ENCODE measurements around the gene MRPS27.

Gene MRPS27

DNA sequence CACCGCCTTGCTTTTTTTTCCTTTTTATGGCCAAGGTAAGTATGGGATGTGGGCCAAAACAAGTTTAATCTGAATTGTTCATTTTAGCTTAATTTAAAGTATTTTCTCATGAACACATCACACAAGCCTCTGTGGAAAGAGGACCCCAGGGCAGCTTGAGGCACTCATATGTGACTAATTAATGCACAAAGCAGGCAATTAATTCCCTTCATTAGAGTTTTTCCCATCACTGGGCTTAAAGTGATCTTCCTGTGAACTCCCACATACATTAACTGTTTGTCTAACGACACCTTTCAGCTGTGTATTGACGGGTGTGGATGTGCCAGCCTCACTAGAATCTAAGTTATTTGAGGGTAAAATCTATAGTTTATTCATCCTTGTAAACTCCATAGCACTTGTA, 103.3 kb downstream of the MRPS27 start:
- Histone ChIP-seq H2AFZ (no peak overlapping the region), H3K4me1 (no peaks in the 10 kb centered on the region), H3K36me3 (ENCODE audit: control insufficient read depth, insufficient read depth, low read length) (no peaks in the 10 kb centered on the region), H3K4me3 (ENCODE audit: low read depth, low read length) (no peak overlapping the region), H3K9me3 (ENCODE audit: control insufficient read depth, low read length) (no peaks in the 10 kb centered on the region), H3K27ac (no peak overlapping the region), H3K4me2 (ENCODE audit: low read length) (no peak overlapping the region), H3K9ac (no peak overlapping the region), H3K79me2 (no peaks in the 10 kb centered on the region), H3K27me3 (ENCODE audit: control insufficient read depth, insufficient read depth, low read length) (no peaks in the 10 kb centered on the region)
- TF ChIP-seq, protein P1, sequence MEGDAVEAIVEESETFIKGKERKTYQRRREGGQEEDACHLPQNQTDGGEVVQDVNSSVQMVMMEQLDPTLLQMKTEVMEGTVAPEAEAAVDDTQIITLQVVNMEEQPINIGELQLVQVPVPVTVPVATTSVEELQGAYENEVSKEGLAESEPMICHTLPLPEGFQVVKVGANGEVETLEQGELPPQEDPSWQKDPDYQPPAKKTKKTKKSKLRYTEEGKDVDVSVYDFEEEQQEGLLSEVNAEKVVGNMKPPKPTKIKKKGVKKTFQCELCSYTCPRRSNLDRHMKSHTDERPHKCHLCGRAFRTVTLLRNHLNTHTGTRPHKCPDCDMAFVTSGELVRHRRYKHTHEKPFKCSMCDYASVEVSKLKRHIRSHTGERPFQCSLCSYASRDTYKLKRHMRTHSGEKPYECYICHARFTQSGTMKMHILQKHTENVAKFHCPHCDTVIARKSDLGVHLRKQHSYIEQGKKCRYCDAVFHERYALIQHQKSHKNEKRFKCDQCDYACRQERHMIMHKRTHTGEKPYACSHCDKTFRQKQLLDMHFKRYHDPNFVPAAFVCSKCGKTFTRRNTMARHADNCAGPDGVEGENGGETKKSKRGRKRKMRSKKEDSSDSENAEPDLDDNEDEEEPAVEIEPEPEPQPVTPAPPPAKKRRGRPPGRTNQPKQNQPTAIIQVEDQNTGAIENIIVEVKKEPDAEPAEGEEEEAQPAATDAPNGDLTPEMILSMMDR (IDR thresholded peaks at IDR 0.05) = no peak

DNA sequence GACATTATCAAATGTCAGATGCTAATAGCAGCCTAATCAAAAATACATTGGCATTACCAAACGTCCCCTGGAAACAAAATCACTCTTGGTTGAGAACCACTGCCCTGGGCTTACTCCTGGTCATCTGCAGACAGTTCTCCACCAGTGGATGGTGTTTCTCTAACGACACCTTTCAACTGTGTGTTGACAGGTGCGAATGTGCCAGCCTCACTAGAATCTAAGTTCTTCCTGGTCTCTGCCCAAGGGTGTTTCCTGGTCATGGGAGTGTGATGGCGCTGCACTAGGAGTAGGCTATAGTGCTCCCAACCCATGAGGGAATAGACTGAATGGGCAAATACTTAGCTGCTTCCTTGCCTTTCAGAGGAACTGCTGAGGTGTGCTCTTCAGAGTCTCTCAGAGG, 105.9 kb downstream of the MRPS27 start:
- H3K79me2 ChIP-seq = no peaks in the 10 kb centered on the region
- no peak overlapping the region for H2AFZ ChIP-seq
- no peak overlapping the region for H3K9ac ChIP-seq
- H3K36me3 ChIP-seq (ENCODE audit: control insufficient read depth, insufficient read depth, low read length) = no peaks in the 10 kb centered on the region
- H3K4me3 ChIP-seq (ENCODE audit: low read depth, low read length) = no peak overlapping the region
- TF ChIP-seq, protein P1 (IDR thresholded peaks at IDR 0.05) = no peak
- H3K9me3 ChIP-seq (ENCODE audit: control insufficient read depth, low read length) = no peaks in the 10 kb centered on the region
- H3K4me2 ChIP-seq (ENCODE audit: low read length) = no peak overlapping the region
- no peaks in the 10 kb centered on the region for H3K4me1 ChIP-seq
- no peaks in the 10 kb centered on the region for H3K27me3 ChIP-seq (ENCODE audit: control insufficient read depth, insufficient read depth, low read length)
- no peak overlapping the region for H3K27ac ChIP-seq

DNA sequence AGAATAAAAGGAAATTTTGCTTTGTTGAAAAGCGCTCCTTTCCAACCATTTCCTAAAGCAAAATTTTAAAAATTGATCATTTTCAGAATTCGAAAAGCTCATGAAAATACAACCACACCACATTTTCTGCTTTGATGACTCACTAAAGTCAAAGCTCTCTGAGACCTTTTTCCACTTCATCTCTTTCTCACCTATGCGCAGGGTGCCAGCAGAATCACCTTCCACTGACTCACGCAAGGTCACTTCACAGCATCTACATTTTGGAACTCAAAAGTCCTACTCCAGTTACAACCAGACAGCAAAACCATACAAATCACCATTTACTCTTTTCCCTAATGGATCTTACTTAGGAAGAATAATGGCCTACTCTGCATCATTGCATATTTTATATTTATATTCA, 106.6 kb downstream of the MRPS27 start:
- no peak overlapping the region for H3K9ac ChIP-seq
- no peaks in the 10 kb centered on the region for H3K36me3 ChIP-seq (ENCODE audit: control insufficient read depth, insufficient read depth, low read length)
- no peaks in the 10 kb centered on the region for H3K9me3 ChIP-seq (ENCODE audit: control insufficient read depth, low read length)
- no peak overlapping the region for H3K4me2 ChIP-seq (ENCODE audit: low read length)
- H3K27me3 ChIP-seq (ENCODE audit: control insufficient read depth, insufficient read depth, low read length) = no peaks in the 10 kb centered on the region
- no peak overlapping the region for H3K4me3 ChIP-seq (ENCODE audit: low read depth, low read length)
- no peaks in the 10 kb centered on the region for H3K79me2 ChIP-seq
- H3K4me1 ChIP-seq = no peaks in the 10 kb centered on the region
- H2AFZ ChIP-seq = no peak overlapping the region
- H3K27ac ChIP-seq = no peak overlapping the region
- TF ChIP-seq, protein P1 (IDR thresholded peaks at IDR 0.05) = no peak

DNA sequence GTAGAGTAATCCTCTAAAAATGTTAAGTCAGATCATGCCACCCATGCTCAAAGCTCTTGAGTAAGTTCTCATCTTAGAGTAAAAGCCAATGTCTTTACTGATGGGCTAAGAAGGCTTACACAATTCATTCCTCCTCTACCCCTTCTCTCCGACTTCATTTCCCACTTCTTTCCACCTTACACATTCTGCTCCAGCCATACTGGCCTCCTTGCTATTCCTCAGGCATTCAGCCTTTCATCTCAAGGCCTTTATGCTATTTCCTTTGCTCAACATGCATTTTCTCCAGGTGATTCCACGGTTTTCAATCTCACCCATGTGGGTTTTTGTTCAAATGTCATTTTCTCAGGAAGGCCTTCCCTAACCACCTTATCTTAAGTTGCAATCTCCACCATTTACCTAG, 107.9 kb downstream of the MRPS27 start:
- Histone ChIP-seq H3K9ac (no peak overlapping the region), H3K4me2 (ENCODE audit: low read length) (no peak overlapping the region), H3K36me3 (ENCODE audit: control insufficient read depth, insufficient read depth, low read length) (no peaks in the 10 kb centered on the region), H3K4me1 (no peaks in the 10 kb centered on the region), H3K4me3 (ENCODE audit: low read depth, low read length) (no peak overlapping the region), H2AFZ (no peak overlapping the region), H3K9me3 (ENCODE audit: control insufficient read depth, low read length) (no peaks in the 10 kb centered on the region), H3K27me3 (ENCODE audit: control insufficient read depth, insufficient read depth, low read length) (no peaks in the 10 kb centered on the region), H3K79me2 (no peaks in the 10 kb centered on the region), H3K27ac (no peak overlapping the region)
- TF ChIP-seq, protein P1 (IDR thresholded peaks at IDR 0.05) = no peak

DNA sequence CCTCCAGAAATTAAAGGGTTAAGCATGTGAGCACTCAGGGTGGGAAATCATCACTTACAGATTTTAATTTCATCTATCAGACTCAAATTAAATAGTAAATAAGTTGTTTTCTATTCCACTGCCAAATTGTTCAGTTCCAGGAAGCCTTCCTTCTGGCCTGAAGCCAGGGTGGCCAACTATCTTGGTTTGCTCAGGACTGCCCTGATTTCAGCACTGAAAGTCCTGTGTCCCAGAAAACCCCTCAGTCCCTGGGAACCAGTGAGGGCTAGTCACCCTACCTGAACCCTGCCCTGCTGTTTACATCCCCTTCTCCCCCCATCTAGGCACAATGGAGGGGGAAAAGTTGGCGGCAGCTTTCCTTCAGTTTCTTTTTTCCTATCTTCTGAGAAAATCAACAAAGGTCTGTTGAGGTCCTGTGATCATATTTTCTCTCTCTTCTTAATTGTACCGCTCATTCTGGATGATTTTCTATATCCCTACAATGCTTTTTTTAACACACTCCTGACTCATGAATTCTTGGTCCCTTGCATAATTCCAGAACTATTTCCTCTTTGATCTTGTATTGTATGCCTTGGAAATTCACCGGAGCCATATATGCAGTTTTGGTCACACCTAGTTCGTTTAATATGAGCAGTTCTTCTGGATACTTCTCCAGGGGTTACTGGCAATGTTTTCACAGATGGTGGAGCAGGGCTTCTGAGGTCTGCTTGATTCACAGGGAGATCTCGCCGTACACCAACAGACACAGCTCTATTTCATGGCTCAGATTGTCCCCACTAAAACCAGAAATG, 109.0 kb downstream of the MRPS27 start:
- H3K9ac ChIP-seq = no peak overlapping the region
- H3K4me2 ChIP-seq (ENCODE audit: low read length) = peak overlapping the region; percentile 9
- TF ChIP-seq, protein P1 (IDR thresholded peaks at IDR 0.05) = no peak
- no peaks in the 10 kb centered on the region for H3K9me3 ChIP-seq (ENCODE audit: control insufficient read depth, low read length)
- no peaks in the 10 kb centered on the region for H3K36me3 ChIP-seq (ENCODE audit: control insufficient read depth, insufficient read depth, low read length)
- no peaks in the 10 kb centered on the region for H3K4me1 ChIP-seq
- no peak overlapping the region for H3K4me3 ChIP-seq (ENCODE audit: low read depth, low read length)
- H3K27me3 ChIP-seq (ENCODE audit: control insufficient read depth, insufficient read depth, low read length) = no peaks in the 10 kb centered on the region
- H2AFZ ChIP-seq = peak overlapping the region; percentile 66
- H3K27ac ChIP-seq = peak overlapping the region; percentile 40
- no peaks in the 10 kb centered on the region for H3K79me2 ChIP-seq
